ENCODE measurements around the gene CCSER2.

DNA sequence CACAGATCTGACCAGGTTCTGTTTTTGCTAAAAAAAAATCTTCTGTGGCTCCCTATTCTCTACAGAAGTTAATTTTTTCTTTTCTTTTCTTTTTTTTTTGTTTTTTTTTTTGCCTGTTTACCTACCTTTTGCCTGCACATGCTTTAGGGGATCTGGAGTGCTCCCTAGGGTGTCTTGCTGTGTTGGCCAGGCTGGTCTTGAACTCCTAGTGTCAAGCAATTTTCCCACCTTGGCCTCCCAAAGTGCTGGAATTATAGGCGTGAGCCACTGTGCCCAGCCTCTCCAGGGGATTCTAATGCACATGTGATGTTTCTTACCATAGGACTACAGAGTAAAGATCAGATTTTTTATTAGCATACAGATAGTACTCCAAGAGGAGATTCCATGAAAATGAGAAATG, 10.6 kb downstream of the CCSER2 start:
- TF ChIP-seq CTCF (conservative IDR thresholded peaks at IDR 0.05; ENCODE audit: low read length) (no peak), EZH2phosphoT487 (IDR thresholded peaks at IDR 0.05; ENCODE audit: borderline replicate concordance) (no peak)

All from Loucy (cell line).